GM18867 (cell line): ENCODE results near the gene BBLN.
A peak's percentile ranks its signal among the peaks of the same experiment; 100 is the strongest.
"Not testable (repeated sequence)": the region's sequence is repeated elsewhere in the genome, so short reads cannot be mapped to it uniquely, and the experiment has no call there.

Experiments used
- ATAC-seq: cut with Tn5 transposase; IDR thresholded peaks from one replicate; pipeline ENCODE4 v1.9.1; 2021; ENCODE audit warnings: mild to moderate bottlenecking, moderate library complexity; ENCODE audit not compliant: unreplicated experiment

Gene BBLN

GRCh38 chr9:128124451-128124850 is 35.6 kb upstream of the BBLN start:
- ATAC-seq = no peak

- ATAC-seq = no peak
These were observed 35.0 kb upstream of the BBLN start for GRCh38 chr9:128124873-128125579.

GRCh38 chr9:128125580-128126354 is 34.3 kb upstream of the BBLN start:
- ATAC-seq = no peak

- ATAC-seq = peak; percentile 56
These were observed 32.5 kb upstream of the BBLN start, which contains the start of gene PTGES2 for GRCh38 chr9:128127568-128127989. Gene PTGES2 (minus strand): TSS chr9:128127729. CDS start chr9:128127717, 12 bp downstream.

- peak; percentile 72 for ATAC-seq
These were observed 31.9 kb upstream of the BBLN start for GRCh38 chr9:128127990-128128835.

- ATAC-seq = no peak
These were observed 31.1 kb upstream of the BBLN start for GRCh38 chr9:128128836-128129590.

- ATAC-seq = not testable (repeated sequence)
These were observed 30.0 kb upstream of the BBLN start for GRCh38 chr9:128129976-128130590.

- not testable (repeated sequence) for ATAC-seq
These were observed 29.4 kb upstream of the BBLN start for GRCh38 chr9:128130651-128131050.

- not testable (repeated sequence) for ATAC-seq
These were observed 28.7 kb upstream of the BBLN start for GRCh38 chr9:128131346-128131745.

- not testable (repeated sequence) for ATAC-seq
These were observed 27.9 kb upstream of the BBLN start for GRCh38 chr9:128132139-128132538.

GRCh38 chr9:128135561-128135960 is 24.5 kb upstream of the BBLN start:
- not testable (repeated sequence) for ATAC-seq

GRCh38 chr9:128136816-128137793 is 23.0 kb upstream of the BBLN start:
- no peak for ATAC-seq

GRCh38 chr9:128138001-128138400 is 22.1 kb upstream of the BBLN start:
- no peak for ATAC-seq

- ATAC-seq = no peak
These were observed 20.4 kb upstream of the BBLN start for GRCh38 chr9:128139621-128140020.

GRCh38 chr9:128141604-128142003 is 18.5 kb upstream of the BBLN start:
- no peak for ATAC-seq

GRCh38 chr9:128142061-128142460 is 18.0 kb upstream of the BBLN start:
- ATAC-seq = no peak

- no peak for ATAC-seq
These were observed 17.5 kb upstream of the BBLN start for GRCh38 chr9:128142596-128142995.

- no peak for ATAC-seq
These were observed 16.4 kb upstream of the BBLN start for GRCh38 chr9:128143525-128144238.
